LNCAP (cell line): ENCODE results near the gene PHLDA1.

Source experiments
- TF ChIP-seq, protein P1 (sequence below): fragments of 450-650 bp; IDR thresholded peaks from 2 replicates; pipeline ENCODE4 v1.5.1; 2017; ENCODE audit warnings: mild to moderate bottlenecking

PHLDA1 gene

DNA sequence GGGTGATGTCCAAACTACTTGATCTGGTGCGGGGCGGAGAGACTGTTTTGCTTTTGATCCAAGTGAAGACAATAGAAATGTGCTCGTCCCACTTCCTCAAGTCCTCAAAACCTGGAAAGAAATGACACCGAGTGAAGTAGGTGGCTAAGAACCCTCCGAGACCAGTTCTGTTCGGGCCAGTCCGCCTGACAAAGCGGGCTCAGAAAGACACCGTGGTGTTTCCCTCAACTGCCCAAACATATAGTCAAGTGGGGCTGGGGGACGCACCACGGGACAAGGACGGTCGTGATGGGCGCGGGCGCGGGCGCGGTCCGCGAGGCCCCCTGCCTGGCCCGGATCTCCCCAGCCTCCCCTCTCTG is 1.6 kb downstream of the PHLDA1 start:
- TF ChIP-seq, protein P1, sequence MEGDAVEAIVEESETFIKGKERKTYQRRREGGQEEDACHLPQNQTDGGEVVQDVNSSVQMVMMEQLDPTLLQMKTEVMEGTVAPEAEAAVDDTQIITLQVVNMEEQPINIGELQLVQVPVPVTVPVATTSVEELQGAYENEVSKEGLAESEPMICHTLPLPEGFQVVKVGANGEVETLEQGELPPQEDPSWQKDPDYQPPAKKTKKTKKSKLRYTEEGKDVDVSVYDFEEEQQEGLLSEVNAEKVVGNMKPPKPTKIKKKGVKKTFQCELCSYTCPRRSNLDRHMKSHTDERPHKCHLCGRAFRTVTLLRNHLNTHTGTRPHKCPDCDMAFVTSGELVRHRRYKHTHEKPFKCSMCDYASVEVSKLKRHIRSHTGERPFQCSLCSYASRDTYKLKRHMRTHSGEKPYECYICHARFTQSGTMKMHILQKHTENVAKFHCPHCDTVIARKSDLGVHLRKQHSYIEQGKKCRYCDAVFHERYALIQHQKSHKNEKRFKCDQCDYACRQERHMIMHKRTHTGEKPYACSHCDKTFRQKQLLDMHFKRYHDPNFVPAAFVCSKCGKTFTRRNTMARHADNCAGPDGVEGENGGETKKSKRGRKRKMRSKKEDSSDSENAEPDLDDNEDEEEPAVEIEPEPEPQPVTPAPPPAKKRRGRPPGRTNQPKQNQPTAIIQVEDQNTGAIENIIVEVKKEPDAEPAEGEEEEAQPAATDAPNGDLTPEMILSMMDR: no peak

DNA sequence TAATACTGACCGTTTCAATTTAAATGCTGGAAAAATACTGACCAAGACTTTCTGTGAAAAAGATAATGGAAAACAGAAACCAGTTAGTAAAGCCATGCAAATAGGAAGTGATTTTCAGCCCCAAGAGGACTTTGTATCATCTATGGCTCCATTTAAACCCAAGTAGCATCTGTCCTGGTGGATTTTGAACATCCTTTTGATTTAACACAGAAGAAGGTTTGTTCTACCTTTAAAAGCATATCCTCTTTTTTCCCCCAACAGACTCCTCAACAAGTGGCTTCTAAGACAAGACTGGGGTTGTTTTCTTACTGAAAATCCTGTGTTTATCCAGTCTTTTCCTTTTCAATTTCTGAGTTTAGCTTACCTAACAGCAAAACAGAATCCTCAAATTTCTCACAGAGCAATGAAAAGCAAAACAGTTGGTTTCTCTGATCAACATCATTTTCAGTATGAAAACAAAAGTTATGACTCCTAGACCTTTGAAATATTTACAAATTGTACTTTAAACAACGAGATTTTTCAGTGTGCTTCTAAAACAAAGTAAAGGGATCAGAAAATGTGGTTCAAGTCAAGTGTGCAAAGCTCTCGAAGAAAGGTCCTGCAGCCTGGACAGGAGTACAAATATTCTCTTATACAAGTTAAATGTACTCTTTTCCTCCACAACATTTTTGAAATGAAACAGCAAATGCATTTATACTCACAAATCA is 2.9 kb downstream of the PHLDA1 start:
- TF ChIP-seq, protein P1: no peak

DNA sequence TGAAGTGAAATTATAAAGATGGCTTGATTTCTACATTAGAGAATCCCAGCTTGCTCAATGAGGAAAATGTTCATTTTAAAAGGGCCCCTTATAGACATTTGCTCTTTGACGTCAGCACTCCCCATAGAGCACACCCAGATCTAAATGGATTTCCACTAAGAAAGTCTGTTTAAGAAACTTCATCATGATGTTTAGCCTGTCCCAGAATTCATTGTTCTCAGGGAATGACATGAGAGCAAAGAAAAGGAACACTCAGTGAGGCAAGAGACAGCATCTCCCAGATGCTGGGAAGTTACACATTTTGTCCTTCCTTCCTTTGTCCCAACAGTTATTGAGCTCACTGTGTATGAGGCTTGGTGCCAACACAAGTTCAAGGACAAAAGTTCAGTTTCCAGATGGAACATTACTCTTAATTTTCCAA is 4.9 kb downstream of the PHLDA1 start:
- TF ChIP-seq, protein P1: no peak

DNA sequence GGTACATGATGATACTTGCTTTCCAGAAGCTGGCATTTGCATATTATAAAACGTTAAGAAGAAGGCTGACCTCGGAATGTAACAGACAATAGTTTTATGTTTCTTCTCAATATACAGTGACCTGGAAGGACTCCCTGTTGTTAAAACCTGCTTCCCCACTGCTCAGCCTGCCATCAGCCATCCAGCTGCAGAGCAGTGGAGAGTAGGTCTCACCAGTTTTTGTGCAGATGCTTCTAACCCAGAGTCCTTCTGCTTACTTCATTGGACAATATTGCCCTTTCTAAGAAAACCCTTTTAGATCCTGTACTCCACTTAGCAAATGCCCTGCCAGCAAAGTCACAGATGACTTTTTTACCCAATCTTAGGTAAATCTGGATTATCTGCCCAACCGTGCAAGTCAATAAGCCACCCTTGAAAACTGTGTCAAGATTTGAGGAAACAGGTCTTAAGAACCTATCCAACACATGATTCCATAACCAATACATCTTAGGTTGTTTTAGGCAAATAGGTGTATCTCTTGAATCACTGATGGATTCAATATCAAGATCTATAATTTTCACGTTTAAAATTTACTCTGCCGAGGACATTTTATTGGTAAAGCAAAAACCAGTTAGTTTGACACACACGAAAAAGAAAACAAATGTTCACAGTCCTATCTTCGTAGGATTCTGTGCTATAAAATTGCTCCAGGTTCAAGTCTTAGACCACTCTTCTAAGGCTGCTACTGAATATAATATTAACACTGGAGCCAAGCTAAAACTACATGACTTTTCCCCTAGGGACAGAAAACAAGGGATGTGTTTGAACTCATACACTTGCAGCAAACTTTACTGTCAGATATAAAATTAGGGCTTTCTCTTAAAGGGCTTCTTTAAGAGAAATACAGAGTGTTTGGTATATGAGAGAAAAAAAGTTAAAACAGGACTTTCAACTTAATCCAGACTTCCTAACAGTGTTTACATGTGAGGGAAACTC is 5.7 kb downstream of the PHLDA1 start:
- TF ChIP-seq, protein P1: no peak

DNA sequence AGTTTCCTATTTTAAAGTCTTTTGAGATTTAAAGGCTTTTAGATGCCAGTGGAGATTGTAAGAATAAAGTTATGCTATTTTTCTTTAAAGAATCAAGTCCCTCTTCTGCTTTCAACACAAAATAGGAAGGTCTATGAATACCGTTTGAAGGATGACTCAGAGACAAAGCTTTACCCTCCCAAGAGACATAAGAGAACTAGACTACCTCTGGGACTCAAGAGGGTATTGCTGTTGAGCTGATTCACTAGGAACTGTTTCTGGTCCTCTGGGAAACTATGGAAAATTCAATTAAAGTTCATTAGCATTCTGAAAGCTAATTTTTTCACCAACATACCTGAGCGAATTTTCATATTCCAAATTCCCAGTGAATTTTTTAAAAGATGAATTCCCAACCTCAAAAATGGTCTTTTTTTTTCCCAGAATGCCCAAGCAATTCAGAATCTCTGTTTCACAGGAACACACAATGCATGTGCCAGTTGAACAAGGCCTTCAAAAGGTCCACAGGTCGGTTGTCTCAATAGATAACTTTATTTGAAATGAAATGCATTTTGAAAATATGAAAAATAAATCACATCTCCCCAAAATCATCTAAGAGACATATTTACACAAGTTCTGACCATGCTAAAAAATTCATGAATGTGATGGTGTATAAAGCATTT is 6.5 kb downstream of the PHLDA1 start:
- TF ChIP-seq, protein P1: no peak

DNA sequence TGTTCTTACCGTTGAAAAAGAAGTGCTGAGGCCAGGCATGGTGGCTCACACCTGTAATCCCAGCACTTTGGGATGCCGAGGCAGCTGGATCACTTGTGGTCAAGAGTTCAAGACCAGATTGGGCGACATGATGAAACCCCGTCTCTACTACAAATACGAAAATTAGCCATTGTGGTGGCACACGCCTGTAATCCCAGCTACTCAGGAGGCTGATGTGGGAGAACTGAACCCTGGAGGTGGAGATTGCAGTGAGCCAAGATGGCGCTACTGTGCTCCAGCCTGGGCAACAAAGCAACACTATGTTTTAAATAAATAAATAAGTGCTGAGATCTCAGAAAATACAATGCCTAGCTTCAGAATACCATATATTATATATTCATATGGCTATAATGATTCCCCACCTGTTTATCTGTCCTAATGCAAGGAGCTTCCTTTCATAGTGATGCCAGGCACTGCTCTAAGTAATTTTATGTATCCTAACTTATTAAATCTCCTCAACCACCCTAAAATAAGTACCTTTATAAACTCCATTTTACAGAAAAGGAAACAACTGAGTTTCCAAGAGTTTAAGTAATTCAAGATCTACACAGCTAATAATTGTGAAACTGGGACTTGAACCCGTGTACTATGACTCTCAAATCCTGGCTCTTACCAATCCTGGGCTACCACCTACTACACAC is 7.3 kb downstream of the PHLDA1 start:
- TF ChIP-seq, protein P1: no peak
